H1 (cell line): Measurements from ENCODE around the gene SLC6A7. TPM values are rescaled to one million over a fixed set of nuclear protein-coding genes. Genes with fewer than 3 reads are reported as not detected.

Experiments
- ATF3 ChIP-seq: IDR thresholded peaks from 2 replicates; pipeline ENCODE4 v1.6.1; 2011; ENCODE audit warnings: low read depth, mild to moderate bottlenecking, low read length; ENCODE audit not compliant: insufficient read depth
- E2F6 ChIP-seq: IDR thresholded peaks from 2 replicates; pipeline ENCODE4 v1.6.1; 2012; ENCODE audit warnings: inconsistent platforms
- GABPA ChIP-seq: IDR thresholded peaks from 2 replicates; pipeline ENCODE4 v1.6.1; 2011; ENCODE audit warnings: mild to moderate bottlenecking, low read length, moderate library complexity, borderline replicate concordance; ENCODE audit not compliant: insufficient read depth
- POLR2AphosphoS5 ChIP-seq: IDR thresholded peaks from 2 replicates; pipeline ENCODE4 v1.6.1; 2011; ENCODE audit warnings: low read depth, low read length
- polyA plus RNA-seq, 7 experiments: library from polyadenylated mRNA; depleted of rRNA in 3 of 7; stranded (reverse) in 5 of 7; unstranded in 2 of 7; fragments of >200 nt in 5 of 7; fragments of 200-250 nt in 2 of 7; gene quantifications; 1 replicate in 5 of 7; 2 replicates in 1 of 7; 4 replicates in 1 of 7; pipeline versions ENCODE4 v1.2.1 to v1.2.3, GENCODE V29; 2011 to 2013; ENCODE audit warnings: missing spikeins in 2 of 7, mixed read lengths in 2 of 7
- total RNA-seq: library from RNA; stranded (reverse); fragmentation: NEBNext Ultra II Directional; extraction: Animal tissue kit (Norgen Biotek cat#: 25700); gene quantifications from 2 replicates; pipeline ENCODE4 v1.2.1, GENCODE V29; 2021

The SLC6A7 gene
- total and polyA plus RNA-seq, 2 of the 8 experiments (the other 6 are each of a cell fraction or from before 2014, with no cell fraction given): 0.07 to 0.12 TPM

GRCh38 chr5:150178262-150178661 is 11.6 kb upstream of the SLC6A7 start (continued):
- TF ChIP-seq ATF3 (no peak), POLR2AphosphoS5 (no peak), GABPA (no peak), E2F6 (no peak)
